GM19324 (cell line): ENCODE results near the gene PHF13.
"Not testable (repeated sequence)": the region's sequence is repeated elsewhere in the genome, so short reads cannot be mapped to it uniquely, and the experiment has no call there.

ENCODE experiments used
- ATAC-seq: cut with Tn5 transposase; IDR thresholded peaks from one replicate; pipeline ENCODE4 v1.9.1; 2021; ENCODE audit warnings: mild to moderate bottlenecking, moderate library complexity; ENCODE audit not compliant: unreplicated experiment, low FRiP score

The PHF13 gene

GRCh38 chr1:6585841-6586240 lies 27.7 kb upstream of the PHF13 start:
- no peak for ATAC-seq

- no peak for ATAC-seq
Measured at GRCh38 chr1:6586404-6586816, 27.1 kb upstream of the PHF13 start.

- no peak for ATAC-seq
Measured at GRCh38 chr1:6587261-6588005, 26.1 kb upstream of the PHF13 start.

DNA sequence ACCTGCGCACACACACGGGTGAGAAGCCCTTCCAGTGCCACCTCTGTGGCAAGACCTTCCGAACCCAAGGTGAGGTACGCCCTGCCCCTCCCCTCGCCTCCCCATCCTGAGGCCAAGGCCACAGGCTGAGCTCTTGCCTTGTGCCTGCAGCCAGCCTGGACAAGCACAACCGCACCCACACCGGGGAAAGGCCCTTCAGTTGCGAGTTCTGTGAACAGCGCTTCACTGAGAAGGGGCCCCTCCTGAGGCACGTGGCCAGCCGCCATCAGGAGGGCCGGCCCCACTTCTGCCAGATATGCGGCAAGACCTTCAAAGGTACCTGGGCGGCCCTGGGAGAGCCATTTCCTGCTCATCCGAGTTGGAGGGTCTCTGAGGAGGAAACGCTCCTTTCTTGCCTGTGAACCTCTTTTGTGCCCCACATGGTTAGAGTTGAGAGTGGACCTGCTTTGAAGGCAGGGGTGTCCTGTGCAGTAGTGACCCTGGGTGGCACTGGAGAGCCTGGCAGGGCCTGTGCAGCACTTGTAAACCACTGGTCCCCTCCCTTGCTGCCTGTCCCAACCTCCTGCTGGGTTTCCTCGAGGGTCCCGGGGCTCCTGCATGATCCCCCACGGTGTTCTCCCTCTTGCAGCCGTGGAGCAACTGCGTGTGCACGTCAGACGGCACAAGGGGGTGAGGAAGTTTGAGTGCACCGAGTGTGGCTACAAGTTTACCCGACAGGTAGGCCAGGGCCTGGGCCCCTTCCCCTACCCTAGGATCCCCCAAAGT lies 25.2 kb upstream of the PHF13 start:
- ATAC-seq, result no peak

DNA sequence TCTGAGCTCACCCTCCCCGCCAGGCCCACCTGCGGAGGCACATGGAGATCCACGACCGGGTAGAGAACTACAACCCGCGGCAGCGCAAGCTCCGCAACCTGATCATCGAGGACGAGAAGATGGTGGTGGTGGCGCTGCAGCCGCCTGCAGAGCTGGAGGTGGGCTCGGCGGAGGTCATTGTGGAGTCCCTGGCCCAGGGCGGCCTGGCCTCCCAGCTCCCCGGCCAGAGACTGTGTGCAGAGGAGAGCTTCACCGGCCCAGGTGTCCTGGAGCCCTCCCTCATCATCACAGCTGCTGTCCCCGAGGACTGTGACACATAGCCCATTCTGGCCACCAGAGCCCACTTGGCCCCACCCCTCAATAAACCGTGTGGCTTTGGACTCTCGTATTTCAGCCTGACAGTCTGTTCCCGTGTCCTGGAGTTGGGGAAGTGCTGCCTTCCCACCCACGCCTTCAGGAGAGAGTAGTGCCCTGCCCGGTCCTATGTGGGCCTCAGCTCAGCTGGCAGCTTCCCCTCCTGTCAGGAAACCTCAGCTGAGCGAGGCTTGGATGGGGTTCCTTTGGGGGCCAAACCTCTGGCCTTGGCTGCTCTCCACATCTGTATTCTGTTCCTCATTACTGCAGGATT lies 24.5 kb upstream of the PHF13 start:
- no peak for ATAC-seq

DNA sequence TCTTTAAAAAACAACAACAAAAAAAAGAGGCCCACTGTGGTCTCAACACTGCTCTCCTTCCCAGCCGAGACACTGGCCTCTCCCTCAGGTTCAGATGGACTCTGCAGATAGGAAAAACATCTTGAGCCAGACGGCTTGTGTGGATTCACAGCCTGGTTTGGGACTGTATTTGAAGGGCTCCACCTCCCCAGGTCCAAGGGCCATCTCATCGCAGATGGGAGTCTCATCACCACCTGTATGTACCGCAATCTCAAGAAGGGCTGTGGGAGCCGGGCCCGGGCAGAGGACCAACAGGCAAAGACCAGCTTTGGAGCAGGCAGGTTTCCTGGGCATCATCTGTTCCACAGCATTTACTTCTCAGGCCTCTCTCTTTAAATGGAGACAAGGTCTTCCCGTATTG lies 23.5 kb upstream of the PHF13 start:
- no peak for ATAC-seq

DNA sequence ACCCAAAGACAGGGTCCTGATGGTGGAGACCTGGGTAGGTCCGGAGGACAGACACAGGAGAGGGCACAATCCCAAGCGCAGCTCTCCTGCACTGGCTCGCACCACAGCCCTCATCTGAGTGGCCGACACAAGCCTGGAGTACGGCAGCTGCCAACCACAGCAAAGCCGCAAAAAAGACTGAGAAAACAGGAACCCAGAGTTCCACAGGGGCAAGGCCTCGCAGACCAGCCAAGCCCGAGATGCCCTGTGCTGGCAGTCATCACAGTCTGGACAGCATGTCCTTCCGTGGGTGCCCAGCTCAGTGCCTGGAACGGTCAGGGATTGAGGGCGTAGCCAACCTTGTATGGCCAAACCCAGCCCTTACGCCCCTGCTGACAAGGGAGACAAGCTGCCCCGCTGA lies 22.3 kb upstream of the PHF13 start:
- no peak for ATAC-seq

GRCh38 chr1:6591644-6592043 lies 21.9 kb upstream of the PHF13 start:
- ATAC-seq, result no peak

DNA sequence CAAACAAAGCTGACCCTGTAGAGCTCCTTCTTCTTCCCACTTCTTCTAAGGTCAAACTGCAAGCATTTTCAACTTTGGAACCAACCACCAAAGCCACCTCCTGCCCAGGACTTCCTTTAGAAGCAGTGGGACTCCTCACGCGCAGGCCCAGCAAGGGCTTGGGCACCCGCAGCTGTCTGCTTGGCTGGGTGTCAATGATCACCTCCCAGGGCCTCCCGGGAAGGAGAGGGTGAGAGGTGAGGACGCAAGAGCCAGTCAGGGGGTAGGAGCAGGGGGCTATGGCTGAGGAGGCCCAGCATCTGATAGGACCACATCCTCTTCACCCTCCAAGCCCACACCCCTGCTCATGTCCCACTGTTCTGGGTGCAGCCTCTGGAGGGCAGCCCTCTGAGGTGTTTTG lies 21.1 kb upstream of the PHF13 start:
- ATAC-seq, result no peak

GRCh38 chr1:6592865-6593593 lies 20.5 kb upstream of the PHF13 start:
- ATAC-seq, result no peak

- no peak for ATAC-seq
Measured at GRCh38 chr1:6593810-6594209, 19.7 kb upstream of the PHF13 start.

DNA sequence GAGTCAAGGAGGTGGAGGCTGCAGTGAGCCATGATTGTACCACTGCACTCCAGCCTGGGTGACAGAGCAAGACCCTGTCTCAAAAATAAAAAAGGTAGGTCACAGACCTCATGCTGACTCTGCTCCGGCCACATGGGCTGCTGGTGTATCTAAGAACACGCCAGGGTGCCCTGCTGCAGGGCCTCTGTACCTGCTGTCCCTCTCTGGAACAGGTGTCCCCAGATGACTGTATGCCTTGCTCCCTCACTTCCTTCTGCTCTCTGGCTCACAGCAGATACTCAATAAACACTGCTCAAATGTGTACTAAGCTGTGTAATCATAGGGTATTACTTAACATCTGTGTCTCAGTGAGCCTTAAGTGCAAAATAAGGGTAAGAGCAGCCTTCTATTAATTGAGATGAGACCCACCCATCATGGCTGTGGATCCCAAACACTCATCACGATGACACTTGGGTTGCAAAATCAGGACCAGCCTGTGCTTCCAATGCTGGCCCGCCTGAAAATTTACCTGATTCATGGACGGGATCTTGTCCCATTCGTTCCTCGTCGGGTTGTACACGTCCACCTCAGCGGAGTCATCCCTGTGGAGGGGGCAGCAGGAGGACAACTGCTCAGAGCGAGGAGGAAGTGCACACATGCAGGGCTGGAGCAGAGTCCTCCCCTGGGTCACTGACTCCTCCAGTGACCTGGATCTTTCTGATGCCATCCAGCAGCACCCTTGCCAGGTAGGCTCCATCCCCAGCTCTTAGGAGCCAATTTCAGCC lies 18.4 kb upstream of the PHF13 start:
- ATAC-seq, result no peak

- ATAC-seq, result no peak
Measured at GRCh38 chr1:6596351-6596750, 17.2 kb upstream of the PHF13 start.

- no peak for ATAC-seq
Measured at GRCh38 chr1:6596886-6597776, 16.4 kb upstream of the PHF13 start.

GRCh38 chr1:6597777-6598131 lies 15.8 kb upstream of the PHF13 start:
- no peak for ATAC-seq

DNA sequence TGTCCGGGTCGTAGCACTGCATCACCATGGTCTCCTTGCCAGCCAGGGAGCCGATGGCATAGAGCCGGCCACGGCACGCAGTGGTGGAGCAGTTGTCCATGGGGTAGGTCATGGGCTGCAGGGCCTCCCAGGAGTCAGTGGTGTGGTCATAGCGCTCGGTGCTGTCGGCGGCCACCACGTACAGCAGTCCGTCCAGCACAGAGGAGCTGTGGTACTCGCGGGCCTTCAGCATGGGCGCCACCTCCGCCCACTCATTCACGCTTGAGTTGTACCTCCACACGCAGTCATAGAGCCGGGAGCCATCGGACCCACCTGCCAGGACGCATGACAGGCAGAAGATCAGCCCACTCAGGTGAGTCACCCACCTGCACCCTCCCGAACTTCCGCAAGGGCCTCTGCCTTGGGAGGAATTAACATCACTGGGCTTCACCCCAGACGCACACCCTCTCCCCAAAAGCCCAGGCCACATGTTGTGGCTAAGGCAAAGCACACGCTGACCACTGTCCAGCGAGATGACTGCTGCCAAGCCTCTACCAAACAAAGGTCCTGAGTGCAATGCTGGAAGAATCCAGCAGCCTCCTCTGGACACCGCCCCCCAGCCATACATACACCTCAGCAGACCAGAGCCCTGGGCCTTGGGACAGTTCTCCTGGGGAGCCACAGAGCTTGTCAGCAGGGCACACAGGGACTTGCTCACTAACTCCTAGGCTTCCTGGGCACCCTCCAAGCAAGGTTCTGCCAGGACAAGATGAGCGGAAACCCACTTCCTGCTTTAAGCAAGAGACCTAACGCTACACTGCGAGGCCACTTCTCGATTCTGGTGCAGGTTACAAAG lies 14.2 kb upstream of the PHF13 start:
- ATAC-seq, result no peak

GRCh38 chr1:6599991-6600390 lies 13.5 kb upstream of the PHF13 start:
- ATAC-seq, result not testable (repeated sequence)

DNA sequence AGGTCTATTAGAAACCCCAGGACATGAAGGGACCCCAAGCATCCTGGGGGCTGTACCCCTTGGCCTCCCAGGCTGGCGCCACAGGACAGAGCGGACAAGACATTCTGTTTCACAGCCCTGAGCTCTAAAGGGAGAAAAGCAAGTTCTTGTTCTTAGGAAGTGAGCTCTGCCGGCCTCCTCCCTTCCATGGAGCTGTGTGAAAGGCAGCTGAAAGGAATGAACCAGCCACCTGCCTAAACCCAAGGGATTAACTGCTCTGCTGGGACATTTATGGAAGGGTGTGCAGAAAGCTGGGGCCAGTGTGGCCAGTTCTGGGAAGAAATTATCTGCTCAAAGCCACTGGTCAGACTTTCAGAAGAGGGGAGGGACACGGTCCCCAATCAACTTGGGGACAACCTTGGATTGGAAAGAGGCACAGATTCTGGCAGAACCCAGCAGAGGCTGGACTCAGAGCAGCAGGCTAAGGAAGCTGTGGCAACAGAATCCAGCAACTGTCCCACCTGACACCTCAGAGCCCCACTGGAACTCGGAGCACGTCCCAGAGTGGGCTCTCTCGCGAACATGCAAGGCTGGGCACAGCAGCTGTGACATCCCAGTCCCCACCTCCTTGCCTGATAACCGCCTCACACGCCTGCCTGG lies 13.0 kb upstream of the PHF13 start:
- no peak for ATAC-seq
